ENCODE data around the gene BRPF1.

DNA sequence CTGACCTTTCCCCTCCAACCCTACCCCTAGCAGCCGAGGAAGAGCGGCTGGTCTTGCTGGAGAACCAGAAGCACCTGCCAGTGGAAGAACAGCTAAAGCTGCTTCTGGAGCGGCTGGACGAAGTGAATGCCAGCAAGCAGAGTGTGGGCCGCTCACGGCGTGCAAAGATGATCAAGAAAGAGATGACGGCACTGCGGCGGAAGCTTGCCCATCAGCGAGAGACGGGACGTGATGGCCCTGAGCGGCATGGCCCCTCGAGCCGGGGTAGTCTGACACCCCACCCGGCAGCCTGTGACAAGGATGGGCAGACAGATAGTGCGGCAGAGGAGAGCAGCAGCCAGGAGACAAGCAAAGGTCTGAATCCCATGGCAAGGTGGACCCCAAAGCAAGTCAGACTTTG is 12.0 kb downstream of the BRPF1 start:
- TF ChIP-seq REST (IDR thresholded peaks at IDR 0.05; ENCODE audit: insufficient read depth in 1 of 2, low read depth in 2 of 2, low read length in 2 of 2) (no peak), POLR2AphosphoS5 (IDR thresholded peaks at IDR 0.05; ENCODE audit: low read depth, low read length) (no peak), SIN3A (IDR thresholded peaks at IDR 0.05; ENCODE audit: borderline replicate concordance, insufficient read depth, low read length) (no peak)

Data from PFSK-1 (cell line).